ENCODE data around the gene ERC2.

DNA sequence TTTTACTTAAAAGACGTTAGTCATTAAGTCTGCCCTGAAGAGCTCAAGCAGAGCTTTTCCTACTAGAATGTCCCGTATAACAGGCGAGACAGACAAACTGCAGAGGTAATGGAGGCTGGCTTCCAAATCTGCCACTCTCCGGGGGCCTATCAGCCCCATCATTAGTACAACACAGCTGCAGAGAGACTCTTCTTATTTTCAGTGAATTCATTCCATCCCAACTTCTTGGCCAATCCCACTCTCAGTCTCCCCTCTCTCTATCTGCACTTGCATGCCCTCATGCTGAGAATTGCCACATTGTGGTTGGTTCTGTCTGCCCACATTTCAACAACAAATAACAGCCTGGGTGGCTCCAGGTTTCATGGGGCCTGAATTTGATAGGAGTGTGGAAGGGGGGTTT lies 412.7 kb downstream of the ERC2 start:
- TF ChIP-seq, protein P1, sequence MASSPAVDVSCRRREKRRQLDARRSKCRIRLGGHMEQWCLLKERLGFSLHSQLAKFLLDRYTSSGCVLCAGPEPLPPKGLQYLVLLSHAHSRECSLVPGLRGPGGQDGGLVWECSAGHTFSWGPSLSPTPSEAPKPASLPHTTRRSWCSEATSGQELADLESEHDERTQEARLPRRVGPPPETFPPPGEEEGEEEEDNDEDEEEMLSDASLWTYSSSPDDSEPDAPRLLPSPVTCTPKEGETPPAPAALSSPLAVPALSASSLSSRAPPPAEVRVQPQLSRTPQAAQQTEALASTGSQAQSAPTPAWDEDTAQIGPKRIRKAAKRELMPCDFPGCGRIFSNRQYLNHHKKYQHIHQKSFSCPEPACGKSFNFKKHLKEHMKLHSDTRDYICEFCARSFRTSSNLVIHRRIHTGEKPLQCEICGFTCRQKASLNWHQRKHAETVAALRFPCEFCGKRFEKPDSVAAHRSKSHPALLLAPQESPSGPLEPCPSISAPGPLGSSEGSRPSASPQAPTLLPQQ (tag by site-specific recombination; IDR thresholded peaks at IDR 0.05), result no peak
- TF ChIP-seq ZSCAN30 (tag by site-specific recombination; IDR thresholded peaks at IDR 0.05) (no peak), ZNF791 (tag by site-specific recombination; IDR thresholded peaks at IDR 0.05) (no peak)
- TF ChIP-seq, protein P2, sequence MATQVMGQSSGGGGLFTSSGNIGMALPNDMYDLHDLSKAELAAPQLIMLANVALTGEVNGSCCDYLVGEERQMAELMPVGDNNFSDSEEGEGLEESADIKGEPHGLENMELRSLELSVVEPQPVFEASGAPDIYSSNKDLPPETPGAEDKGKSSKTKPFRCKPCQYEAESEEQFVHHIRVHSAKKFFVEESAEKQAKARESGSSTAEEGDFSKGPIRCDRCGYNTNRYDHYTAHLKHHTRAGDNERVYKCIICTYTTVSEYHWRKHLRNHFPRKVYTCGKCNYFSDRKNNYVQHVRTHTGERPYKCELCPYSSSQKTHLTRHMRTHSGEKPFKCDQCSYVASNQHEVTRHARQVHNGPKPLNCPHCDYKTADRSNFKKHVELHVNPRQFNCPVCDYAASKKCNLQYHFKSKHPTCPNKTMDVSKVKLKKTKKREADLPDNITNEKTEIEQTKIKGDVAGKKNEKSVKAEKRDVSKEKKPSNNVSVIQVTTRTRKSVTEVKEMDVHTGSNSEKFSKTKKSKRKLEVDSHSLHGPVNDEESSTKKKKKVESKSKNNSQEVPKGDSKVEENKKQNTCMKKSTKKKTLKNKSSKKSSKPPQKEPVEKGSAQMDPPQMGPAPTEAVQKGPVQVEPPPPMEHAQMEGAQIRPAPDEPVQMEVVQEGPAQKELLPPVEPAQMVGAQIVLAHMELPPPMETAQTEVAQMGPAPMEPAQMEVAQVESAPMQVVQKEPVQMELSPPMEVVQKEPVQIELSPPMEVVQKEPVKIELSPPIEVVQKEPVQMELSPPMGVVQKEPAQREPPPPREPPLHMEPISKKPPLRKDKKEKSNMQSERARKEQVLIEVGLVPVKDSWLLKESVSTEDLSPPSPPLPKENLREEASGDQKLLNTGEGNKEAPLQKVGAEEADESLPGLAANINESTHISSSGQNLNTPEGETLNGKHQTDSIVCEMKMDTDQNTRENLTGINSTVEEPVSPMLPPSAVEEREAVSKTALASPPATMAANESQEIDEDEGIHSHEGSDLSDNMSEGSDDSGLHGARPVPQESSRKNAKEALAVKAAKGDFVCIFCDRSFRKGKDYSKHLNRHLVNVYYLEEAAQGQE (tag by site-specific recombination; IDR thresholded peaks at IDR 0.05), result no peak
- TF ChIP-seq, protein P3, sequence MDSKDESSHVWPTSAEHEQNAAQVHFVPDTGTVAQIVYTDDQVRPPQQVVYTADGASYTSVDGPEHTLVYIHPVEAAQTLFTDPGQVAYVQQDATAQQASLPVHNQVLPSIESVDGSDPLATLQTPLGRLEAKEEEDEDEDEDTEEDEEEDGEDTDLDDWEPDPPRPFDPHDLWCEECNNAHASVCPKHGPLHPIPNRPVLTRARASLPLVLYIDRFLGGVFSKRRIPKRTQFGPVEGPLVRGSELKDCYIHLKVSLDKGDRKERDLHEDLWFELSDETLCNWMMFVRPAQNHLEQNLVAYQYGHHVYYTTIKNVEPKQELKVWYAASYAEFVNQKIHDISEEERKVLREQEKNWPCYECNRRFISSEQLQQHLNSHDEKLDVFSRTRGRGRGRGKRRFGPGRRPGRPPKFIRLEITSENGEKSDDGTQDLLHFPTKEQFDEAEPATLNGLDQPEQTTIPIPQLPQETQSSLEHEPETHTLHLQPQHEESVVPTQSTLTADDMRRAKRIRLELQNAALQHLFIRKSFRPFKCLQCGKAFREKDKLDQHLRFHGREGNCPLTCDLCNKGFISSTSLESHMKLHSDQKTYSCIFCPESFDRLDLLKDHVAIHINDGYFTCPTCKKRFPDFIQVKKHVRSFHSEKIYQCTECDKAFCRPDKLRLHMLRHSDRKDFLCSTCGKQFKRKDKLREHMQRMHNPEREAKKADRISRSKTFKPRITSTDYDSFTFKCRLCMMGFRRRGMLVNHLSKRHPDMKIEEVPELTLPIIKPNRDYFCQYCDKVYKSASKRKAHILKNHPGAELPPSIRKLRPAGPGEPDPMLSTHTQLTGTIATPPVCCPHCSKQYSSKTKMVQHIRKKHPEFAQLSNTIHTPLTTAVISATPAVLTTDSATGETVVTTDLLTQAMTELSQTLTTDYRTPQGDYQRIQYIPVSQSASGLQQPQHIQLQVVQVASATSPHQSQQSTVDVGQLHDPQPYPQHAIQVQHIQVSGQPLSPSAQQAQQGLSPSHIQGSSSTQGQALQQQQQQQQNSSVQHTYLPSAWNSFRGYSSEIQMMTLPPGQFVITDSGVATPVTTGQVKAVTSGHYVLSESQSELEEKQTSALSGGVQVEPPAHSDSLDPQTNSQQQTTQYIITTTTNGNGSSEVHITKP (tag by site-specific recombination; IDR thresholded peaks at IDR 0.05), result 0 out of 2 replicates have a peak, but pooled peaks have one; percentile 48

All from HEK293 (cell line).